Small intestine (tissue), 7 donors: ENCODE measurements around the gene RASGRP1. TPM values are rescaled to one million over a fixed set of nuclear protein-coding genes. Genes with fewer than 3 reads are reported as not detected.
A peak's percentile ranks its signal among the peaks of the same experiment; 100 is the strongest.

Experiments used
- DNase-seq, 2 donors: peaks; one replicate each; pipeline versions ENCODE4 v3.0.0 to v3.0.0-alpha.2; 2013
- FAIRE-seq: peaks from 2 replicates; lab custom pipeline; 2012; peaks lifted over from hg19 to GRCh38; lab: Jason Lieb, UNC
- H3K27ac ChIP-seq, 3 donors: one replicate each; pipeline ENCODE4 v1.5.1; 2013; ENCODE audit warnings: low read length in 2 of 3, mild to moderate bottlenecking in 2 of 3, control low read depth in 1 of 3, inconsistent platforms in 1 of 3, low read depth in 1 of 3, moderate library complexity in 1 of 3
- H3K27me3 ChIP-seq, 3 donors: one replicate each; pipeline ENCODE4 v1.6.1; 2013; ENCODE audit warnings: low read length in 3 of 3, inconsistent platforms in 1 of 3; ENCODE audit not compliant: control insufficient read depth in 3 of 3, insufficient read depth in 3 of 3
- H3K36me3 ChIP-seq, 3 donors: one replicate each; pipeline ENCODE4 v1.6.1; 2013; ENCODE audit warnings: low read length in 3 of 3, inconsistent platforms in 1 of 3, low read depth in 1 of 3, mild to moderate bottlenecking in 1 of 3, moderate library complexity in 1 of 3; ENCODE audit not compliant: control insufficient read depth in 3 of 3, insufficient read depth in 2 of 3
- H3K4me1 ChIP-seq, 3 donors: one replicate each; pipeline ENCODE4 v1.6.1; 2013; ENCODE audit warnings: low read length in 2 of 3, inconsistent platforms in 1 of 3, low read depth in 1 of 3, mild to moderate bottlenecking in 1 of 3, moderate library complexity in 1 of 3; ENCODE audit not compliant: control insufficient read depth in 3 of 3, insufficient read depth in 2 of 3
- H3K4me3 ChIP-seq, 3 donors: one replicate each; pipeline ENCODE4 v1.5.1; 2013; ENCODE audit warnings: low read length in 3 of 3, control low read depth in 1 of 3, inconsistent platforms in 1 of 3, low read depth in 1 of 3, mild to moderate bottlenecking in 1 of 3, moderate library complexity in 1 of 3
- H3K9me3 ChIP-seq, 2 donors: one replicate each; pipeline ENCODE4 v1.6.1; 2013; ENCODE audit warnings: low read depth in 1 of 2, low read length in 1 of 2; ENCODE audit not compliant: control insufficient read depth in 2 of 2, insufficient read depth in 1 of 2
- WGBS, 3 donors: extraction: QIAGEN DNeasy Blood & Tissue Kit; methylation state at CpG; one replicate each; pipeline ENCODE4 v1.1.7; 2013; 5-methylcytosine and 5-hydroxymethylcytosine counted together
- polyA plus RNA-seq, 4 donors: library from polyadenylated mRNA; stranded (reverse) in 3 of 4; unstranded in 1 of 4; fragments of 200-250 nt in 3 of 4; fragments of 120-200 nt in 1 of 4; gene quantifications; one replicate each; pipeline versions ENCODE4 v1.2.1 to v1.2.3, GENCODE V29; 2013
- donor health status: healthy with polysubstance abuse.
- donor health status: control.
- donor health status: control.
- donor health status: Bipolar disorder and iron deficiency.
- donor health status: healthy.

The RASGRP1 gene
- polyA plus RNA-seq, 4 donors, result 0.45 to 3.0 (median 0.59) TPM

DNA sequence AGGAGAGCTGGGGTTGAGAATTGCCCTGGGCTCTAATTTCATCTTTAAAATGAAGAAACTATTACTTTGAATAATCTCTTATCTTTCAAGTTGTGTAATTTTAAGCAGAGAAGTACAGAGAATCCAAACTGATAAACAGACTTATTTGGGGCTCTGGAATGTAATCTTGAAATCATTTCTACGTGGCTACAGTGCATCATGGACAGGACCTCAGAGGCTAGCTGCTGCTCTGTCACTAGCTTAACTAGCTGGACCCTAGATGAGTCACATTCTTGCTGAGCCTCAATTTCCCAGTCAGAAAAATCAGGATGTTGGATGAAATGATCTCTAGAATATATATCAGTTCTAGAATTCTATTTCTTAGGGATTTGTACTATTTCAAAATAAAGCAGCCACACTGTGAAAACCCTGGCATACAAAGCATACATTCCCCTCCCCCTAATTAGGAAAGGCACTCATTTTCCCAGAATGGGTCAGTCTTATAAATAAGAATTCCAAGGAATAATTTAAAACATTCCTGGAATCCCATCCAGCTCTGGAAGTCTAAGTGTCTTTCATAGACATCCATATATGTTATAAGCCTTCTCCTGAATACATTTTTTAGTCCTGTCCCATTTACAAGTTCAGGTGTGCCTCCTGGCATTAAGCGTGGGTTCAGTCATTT, 47.2 kb downstream of the RASGRP1 start:
- DNase-seq (no peak), FAIRE-seq (no peak)
- no peak overlapping the region for H3K4me3 ChIP-seq
- peaks cover 0 to under 1% (median 0%) of the 10 kb centered on the region in 3 donors for H3K27me3 ChIP-seq
- WGBS, 3 donors, result 70 to 86% (median 73%) methylated on average over 2 of the region's 2 CpGs
- no peak overlapping the region for H3K27ac ChIP-seq
- no peaks in the 10 kb centered on the region for H3K36me3 ChIP-seq
- H3K4me1 ChIP-seq, result no peaks in the 10 kb centered on the region
- no peaks in the 10 kb centered on the region for H3K9me3 ChIP-seq

- Histone ChIP-seq H3K4me1 (no peaks in the 10 kb centered on the region), H3K9me3 (no peaks in the 10 kb centered on the region), H3K27me3 (peaks cover 0 to 4% (median 0%) of the 10 kb centered on the region in 3 donors), H3K27ac (no peak overlapping the region), H3K4me3 (no peak overlapping the region), H3K36me3 (no peaks in the 10 kb centered on the region)
- DNase-seq (no peak), FAIRE-seq (no peak)
- WGBS, 3 donors, result 83 to 96% (median 93%) methylated on average over 5 of the region's 5 CpGs
Measured at GRCh38 chr15:38516626-38517025, 48.0 kb downstream of the RASGRP1 start.

DNA sequence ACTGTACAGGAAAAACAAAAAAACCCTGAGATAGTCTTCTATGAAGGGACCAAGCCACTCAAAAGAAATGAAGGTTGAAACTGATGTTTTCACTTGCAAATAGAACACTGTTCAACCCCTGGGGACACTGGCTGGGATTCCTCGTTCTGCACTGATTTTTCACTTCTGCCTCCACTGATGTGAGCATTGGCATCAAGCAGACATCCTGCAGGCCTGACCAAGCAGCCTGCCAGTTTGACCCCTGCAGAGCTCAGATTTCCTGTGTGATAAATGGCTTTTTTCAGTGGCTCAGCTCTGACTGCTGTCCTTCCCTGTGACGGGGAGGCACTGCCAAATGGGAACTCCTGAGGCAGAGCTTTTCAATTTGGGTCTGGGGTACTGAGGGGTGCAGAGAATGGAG, 50.0 kb downstream of the RASGRP1 start:
- no peaks in the 10 kb centered on the region for H3K36me3 ChIP-seq
- no peaks in the 10 kb centered on the region for H3K9me3 ChIP-seq
- no peak for FAIRE-seq
- 60 to 81% (median 78%) methylated on average over 2 of the region's 2 CpGs for WGBS, 3 donors
- no peak for DNase-seq
- no peak overlapping the region for H3K4me3 ChIP-seq
- no peak overlapping the region for H3K27ac ChIP-seq
- H3K4me1 ChIP-seq, result no peaks in the 10 kb centered on the region
- H3K27me3 ChIP-seq, result peaks cover 0 to 4% (median 0%) of the 10 kb centered on the region in 3 donors

DNA sequence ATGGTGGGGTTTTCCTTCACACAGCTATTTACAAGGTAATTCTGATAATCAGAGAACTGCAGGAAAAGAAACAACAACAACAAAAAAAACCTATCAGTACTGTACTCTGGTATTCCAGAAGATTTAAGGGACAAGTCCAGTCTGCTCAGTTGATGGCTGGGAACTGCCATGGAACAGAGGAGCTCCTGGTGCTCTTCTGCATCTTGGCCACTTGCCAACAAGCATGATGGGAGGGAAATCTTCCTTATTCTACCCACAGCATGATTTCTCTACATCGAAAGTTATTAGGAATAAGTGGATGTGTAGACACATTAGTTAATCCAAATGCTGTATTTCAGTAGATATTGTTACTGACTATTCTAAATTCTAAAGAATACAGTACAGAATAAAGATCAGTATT, 51.7 kb downstream of the RASGRP1 start:
- FAIRE-seq (no peak), DNase-seq (no peak)
- Histone ChIP-seq H3K36me3 (no peaks in the 10 kb centered on the region), H3K4me3 (no peak overlapping the region), H3K4me1 (no peaks in the 10 kb centered on the region), H3K27me3 (peaks cover 0 to 4% (median 0%) of the 10 kb centered on the region in 3 donors), H3K9me3 (no peaks in the 10 kb centered on the region), H3K27ac (no peak overlapping the region)
- WGBS, 3 donors, result 92 to 100% (median 97%) methylated on average over 1 of the region's 1 CpG

GRCh38 chr15:38509152-38509551, 55.5 kb downstream of the RASGRP1 start:
- FAIRE-seq (no peak), DNase-seq (no peak)
- no peaks in the 10 kb centered on the region for H3K9me3 ChIP-seq
- 56 to 81% (median 69%) methylated on average over 4 of the region's 4 CpGs for WGBS, 3 donors
- H3K27ac ChIP-seq, result no peak overlapping the region
- peaks cover 0 to 3% (median 0%) of the 10 kb centered on the region in 3 donors for H3K36me3 ChIP-seq
- H3K4me1 ChIP-seq, result no peaks in the 10 kb centered on the region
- peaks cover 0 to 4% (median 0%) of the 10 kb centered on the region in 3 donors for H3K27me3 ChIP-seq
- H3K4me3 ChIP-seq, result no peak overlapping the region

DNA sequence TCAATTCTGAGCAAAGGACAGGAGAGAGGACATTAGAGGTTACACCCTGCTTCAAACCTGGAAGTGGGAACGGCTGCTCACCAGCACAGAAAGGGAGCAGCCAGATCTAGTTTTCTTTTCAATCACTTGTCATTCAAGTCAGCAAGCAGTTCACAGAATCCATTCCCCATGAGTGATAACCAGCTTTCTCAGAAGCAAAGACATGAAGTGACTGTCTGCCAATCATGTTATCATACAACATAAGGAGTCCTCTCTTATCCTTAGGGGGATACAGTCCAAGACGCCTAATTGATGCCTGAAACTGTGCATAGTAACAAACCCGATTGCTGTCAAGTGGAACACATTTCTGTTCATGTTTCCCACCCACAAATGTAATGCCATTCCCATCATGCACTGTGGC, 56.0 kb downstream of the RASGRP1 start:
- FAIRE-seq (no peak), DNase-seq (no peak)
- Histone ChIP-seq H3K4me1 (no peaks in the 10 kb centered on the region), H3K27ac (peak overlapping the region in 1 of 3 donors; percentile 8), H3K27me3 (peaks cover 0 to 4% (median 0%) of the 10 kb centered on the region in 3 donors), H3K36me3 (peaks cover 0 to 3% (median 0%) of the 10 kb centered on the region in 3 donors), H3K9me3 (no peaks in the 10 kb centered on the region), H3K4me3 (no peak overlapping the region)
- WGBS, 3 donors, result 55 to 82% (median 72%) methylated on average over 3 of the region's 3 CpGs

- peaks cover 0 to 3% (median 0%) of the 10 kb centered on the region in 3 donors for H3K36me3 ChIP-seq
- H3K27ac ChIP-seq, result no peak overlapping the region
- no peaks in the 10 kb centered on the region for H3K9me3 ChIP-seq
- H3K27me3 ChIP-seq, result peaks cover 0 to 4% (median 0%) of the 10 kb centered on the region in 3 donors
- FAIRE-seq, result no peak
- 77 to 89% (median 83%) methylated on average over 7 of the region's 7 CpGs for WGBS, 3 donors
- H3K4me3 ChIP-seq, result no peak overlapping the region
- no peaks in the 10 kb centered on the region for H3K4me1 ChIP-seq
- DNase-seq, result no peak
Measured at GRCh38 chr15:38507570-38507969, 57.0 kb downstream of the RASGRP1 start.

DNA sequence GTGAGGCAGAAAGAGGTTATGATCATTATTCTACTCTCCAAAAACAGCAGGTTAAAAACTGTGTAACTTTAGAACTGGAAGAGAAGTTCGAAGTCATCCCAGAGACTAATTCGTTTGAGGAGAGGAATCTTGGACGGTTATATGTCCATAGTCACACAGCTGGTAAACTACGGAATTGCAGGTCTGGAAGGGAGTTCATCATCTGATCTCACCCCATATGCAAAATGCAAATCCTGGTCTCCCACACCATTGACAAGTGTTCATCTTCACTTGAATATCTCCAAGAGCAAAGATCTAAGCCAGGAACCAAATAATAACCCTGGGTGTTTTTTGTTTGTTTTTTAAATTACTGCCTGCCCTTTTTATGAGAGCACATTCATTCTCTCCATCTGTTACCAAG, 57.6 kb downstream of the RASGRP1 start:
- H3K9me3 ChIP-seq, result no peaks in the 10 kb centered on the region
- H3K27ac ChIP-seq, result no peak overlapping the region
- H3K27me3 ChIP-seq, result no peaks in the 10 kb centered on the region
- no peak for FAIRE-seq
- H3K36me3 ChIP-seq, result peaks cover 0 to 3% (median 0%) of the 10 kb centered on the region in 3 donors
- H3K4me1 ChIP-seq, result no peaks in the 10 kb centered on the region
- DNase-seq, result no peak
- 78 to 87% (median 86%) methylated on average over 4 of the region's 4 CpGs for WGBS, 3 donors
- H3K4me3 ChIP-seq, result no peak overlapping the region
